Endothelial cell of hepatic sinusoid (primary cell): ENCODE measurements around the gene OR2T8.

ENCODE experiments used
- in situ Hi-C: cut with HindIII; loops from 2 replicates; pipeline ENCODE4 v1.10.0; 2017; ENCODE audit warnings: low sequenced_read_pairs

The OR2T8 gene

DNA sequence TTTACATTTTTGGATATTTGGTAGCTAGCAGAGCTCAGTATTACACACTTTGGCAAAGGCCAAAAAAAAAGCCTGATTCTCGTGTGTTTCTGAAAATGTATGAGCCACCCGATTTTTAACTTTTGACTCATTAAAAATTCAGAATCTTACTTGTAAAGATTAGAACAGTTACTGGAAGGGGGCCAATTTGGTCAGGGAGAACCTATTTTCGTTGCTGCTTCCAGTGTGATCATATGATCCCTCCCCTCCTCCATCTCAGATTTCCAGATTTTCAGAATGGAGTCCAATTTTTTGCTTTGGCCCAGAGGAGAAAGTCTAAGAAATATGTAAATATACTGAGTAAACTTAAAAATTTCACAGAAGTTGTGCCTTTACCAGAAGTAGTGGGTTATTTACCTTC, 41.7 kb downstream of the OR2T8 start:
- in situ Hi-C loops: no loop called here

DNA sequence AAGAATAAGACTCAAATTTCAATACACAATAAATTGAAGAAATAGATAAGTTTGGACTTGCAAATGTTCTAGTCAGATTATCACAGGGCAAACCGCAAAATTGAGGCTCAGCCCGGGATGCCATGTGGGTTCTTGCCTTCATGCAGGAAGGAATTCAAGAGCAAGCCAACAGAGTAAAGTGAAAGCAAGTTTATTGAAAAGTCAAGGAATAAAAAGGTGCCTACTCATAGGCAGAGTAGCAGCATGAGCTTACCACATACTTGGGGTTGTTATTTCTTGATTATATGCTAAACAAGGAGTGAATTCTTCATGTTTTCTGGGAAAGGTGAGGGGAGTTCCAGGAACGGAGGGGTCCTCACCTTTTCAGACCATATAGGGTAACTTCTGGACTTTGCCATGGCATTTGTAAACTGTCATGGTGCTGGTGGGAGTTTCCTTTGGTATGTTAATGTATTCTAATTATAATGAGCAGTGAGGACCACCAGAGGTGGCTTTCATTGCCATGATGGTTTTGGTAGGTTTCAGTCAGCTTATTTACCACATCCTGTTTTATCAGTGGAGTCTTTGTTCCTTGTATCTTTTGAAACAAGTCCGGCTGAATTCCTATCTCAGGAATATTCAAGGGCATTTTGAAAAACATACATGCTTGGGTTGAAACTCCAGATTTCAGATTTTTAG, 43.0 kb downstream of the OR2T8 start:
- in situ Hi-C loops: no loop called here

DNA sequence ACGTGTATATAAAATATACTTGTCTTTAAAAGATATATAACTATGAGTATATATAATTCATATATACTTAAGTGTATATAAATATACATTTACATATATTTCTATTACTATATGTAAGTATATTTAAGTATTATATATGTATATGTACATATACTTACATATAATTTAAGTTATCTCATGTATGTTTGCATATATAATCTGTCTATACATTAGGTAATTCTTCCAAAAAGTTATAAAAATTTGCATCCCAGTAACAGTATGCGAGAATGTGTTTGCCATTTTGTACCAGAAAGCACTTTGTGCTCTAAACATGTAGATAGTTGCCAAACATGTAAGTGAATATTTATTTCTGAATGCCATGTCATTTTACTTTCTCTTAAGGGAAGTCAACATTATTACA, 44.9 kb downstream of the OR2T8 start, which contains the start of gene OR2AK2:
TSS of gene OR2AK2 (plus strand) at position 301 of the 400 bp plus-strand sequence. CDS start 144 bp downstream, outside the sequence.
- in situ Hi-C loops: no loop called here

DNA sequence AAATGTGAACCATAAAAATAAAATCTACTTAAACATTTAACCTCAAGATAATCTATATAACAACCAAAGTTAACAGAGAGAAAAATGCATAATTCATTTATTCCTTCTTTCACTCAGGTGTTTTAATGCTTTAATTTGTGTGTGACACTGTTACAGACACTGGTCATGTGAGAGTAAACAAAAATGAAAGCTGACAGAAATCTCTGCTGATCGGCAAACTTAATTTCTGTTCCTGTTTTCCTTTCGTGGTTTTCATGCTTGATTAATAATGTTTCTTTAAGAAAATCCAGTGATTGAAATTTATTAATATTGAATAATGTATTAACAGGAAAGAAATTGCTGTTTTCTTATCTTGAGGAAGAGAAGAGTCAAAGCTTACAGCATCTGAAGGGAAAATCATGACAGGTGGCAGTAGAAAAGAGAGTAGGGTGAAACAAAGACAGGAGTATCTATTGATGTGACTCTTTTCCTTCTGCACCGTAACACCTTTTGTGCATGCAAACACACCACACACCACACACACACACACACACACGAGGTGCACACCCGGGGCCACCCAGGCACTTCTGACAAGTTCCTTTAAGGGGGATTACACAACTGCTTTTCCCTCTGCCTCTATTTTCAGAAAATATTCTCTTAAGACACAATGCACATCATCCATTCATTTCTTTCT, 46.6 kb downstream of the OR2T8 start:
- in situ Hi-C loops: no loop called here
